Ishikawa (cell line): Measurements from ENCODE around the gene MYRFL.

ENCODE experiments used
- CEBPB ChIP-seq: IDR thresholded peaks from 2 replicates; pipeline ENCODE4 v1.6.1; 2012
- CREB1 ChIP-seq: IDR thresholded peaks from 2 replicates; pipeline ENCODE4 v1.6.1; 2012; ENCODE audit warnings: low read depth
- EP300 ChIP-seq: IDR thresholded peaks from 2 replicates; pipeline ENCODE4 v1.6.1; 2012; ENCODE audit warnings: borderline replicate concordance
- FOXM1 ChIP-seq: IDR thresholded peaks from 2 replicates; pipeline ENCODE4 v1.6.1; 2012; ENCODE audit warnings: low read depth, borderline replicate concordance
- MAX ChIP-seq: IDR thresholded peaks from 2 replicates; pipeline ENCODE4 v1.6.1; 2012
- NFIC ChIP-seq: IDR thresholded peaks from 2 replicates; pipeline ENCODE4 v1.6.1; 2012
- RAD21 ChIP-seq: IDR thresholded peaks from 2 replicates; pipeline ENCODE4 v1.6.1; 2012; ENCODE audit warnings: low read depth
- TAF1 ChIP-seq: IDR thresholded peaks from 2 replicates; pipeline ENCODE4 v1.6.1; 2012; ENCODE audit warnings: low read depth, mild to moderate bottlenecking
- TCF12 ChIP-seq: IDR thresholded peaks from 2 replicates; pipeline ENCODE4 v1.6.1; 2012; ENCODE audit warnings: low read depth
- TEAD4 ChIP-seq: IDR thresholded peaks from 2 replicates; pipeline ENCODE4 v1.6.1; 2012
- USF1 ChIP-seq: IDR thresholded peaks from 2 replicates; pipeline ENCODE4 v1.6.1; 2012
- YY1 ChIP-seq: IDR thresholded peaks from 2 replicates; pipeline ENCODE4 v1.6.1; 2012; ENCODE audit warnings: low read depth
- TF ChIP-seq, protein P1 (sequence below): IDR thresholded peaks from 2 replicates; pipeline ENCODE4 v1.6.1; 2012; ENCODE audit warnings: low read depth, mild to moderate bottlenecking

GRCh38 chr12:69900720-69901131, 75.7 kb downstream of the MYRFL start:
- TF ChIP-seq YY1, result no peak
- no peak for TF ChIP-seq EP300
- TF ChIP-seq MAX, result no peak
- no peak for TF ChIP-seq TAF1
- no peak for TF ChIP-seq NFIC
- peak; percentile 94 for TF ChIP-seq RAD21
- no peak for TF ChIP-seq TEAD4
- TF ChIP-seq CREB1, result no peak
- TF ChIP-seq, protein P1, sequence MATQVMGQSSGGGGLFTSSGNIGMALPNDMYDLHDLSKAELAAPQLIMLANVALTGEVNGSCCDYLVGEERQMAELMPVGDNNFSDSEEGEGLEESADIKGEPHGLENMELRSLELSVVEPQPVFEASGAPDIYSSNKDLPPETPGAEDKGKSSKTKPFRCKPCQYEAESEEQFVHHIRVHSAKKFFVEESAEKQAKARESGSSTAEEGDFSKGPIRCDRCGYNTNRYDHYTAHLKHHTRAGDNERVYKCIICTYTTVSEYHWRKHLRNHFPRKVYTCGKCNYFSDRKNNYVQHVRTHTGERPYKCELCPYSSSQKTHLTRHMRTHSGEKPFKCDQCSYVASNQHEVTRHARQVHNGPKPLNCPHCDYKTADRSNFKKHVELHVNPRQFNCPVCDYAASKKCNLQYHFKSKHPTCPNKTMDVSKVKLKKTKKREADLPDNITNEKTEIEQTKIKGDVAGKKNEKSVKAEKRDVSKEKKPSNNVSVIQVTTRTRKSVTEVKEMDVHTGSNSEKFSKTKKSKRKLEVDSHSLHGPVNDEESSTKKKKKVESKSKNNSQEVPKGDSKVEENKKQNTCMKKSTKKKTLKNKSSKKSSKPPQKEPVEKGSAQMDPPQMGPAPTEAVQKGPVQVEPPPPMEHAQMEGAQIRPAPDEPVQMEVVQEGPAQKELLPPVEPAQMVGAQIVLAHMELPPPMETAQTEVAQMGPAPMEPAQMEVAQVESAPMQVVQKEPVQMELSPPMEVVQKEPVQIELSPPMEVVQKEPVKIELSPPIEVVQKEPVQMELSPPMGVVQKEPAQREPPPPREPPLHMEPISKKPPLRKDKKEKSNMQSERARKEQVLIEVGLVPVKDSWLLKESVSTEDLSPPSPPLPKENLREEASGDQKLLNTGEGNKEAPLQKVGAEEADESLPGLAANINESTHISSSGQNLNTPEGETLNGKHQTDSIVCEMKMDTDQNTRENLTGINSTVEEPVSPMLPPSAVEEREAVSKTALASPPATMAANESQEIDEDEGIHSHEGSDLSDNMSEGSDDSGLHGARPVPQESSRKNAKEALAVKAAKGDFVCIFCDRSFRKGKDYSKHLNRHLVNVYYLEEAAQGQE, result no peak
- no peak for TF ChIP-seq FOXM1
- peak; percentile 66 for TF ChIP-seq TCF12
- TF ChIP-seq USF1, result no peak
- peak; percentile 100 for TF ChIP-seq CEBPB
